ENCODE results near the gene DAZAP2.

DNA sequence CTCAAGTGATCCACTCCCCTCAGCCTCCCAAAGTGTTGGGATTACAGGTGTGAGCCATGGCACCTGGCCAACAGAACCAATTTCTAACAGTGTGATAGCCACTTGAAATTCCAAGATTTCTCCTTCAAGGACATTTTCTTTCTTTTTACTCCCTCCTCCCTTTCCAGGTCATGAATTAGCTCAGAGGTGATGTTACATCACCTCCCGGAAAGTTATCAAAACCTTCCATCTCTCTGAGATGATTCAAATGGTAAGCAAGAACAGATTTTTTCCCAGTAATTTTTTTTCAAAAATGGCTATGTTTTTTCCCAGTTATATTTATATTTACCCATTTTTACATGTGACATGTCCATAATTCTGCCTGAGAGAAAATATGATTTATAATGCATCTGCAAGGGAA, 47.2 kb downstream of the DAZAP2 start:
- TF ChIP-seq GATA3 (IDR thresholded peaks at IDR 0.05; ENCODE audit: low read depth, low read length) = no peak
- no peak for TF ChIP-seq GATA2 (IDR thresholded peaks at IDR 0.05; ENCODE audit: low read depth, low read length)
